Measurements from ENCODE around the gene MEGF9. TPM values are rescaled to one million over a fixed set of nuclear protein-coding genes. Genes with fewer than 3 reads are reported as not detected.

The MEGF9 gene
- total RNA-seq, 4 donors from 2014 or later = 19.7 to 24.7 (median 21.5) TPM

- TF ChIP-seq EP300 (IDR thresholded peaks at IDR 0.05) = no peak
- TF ChIP-seq POLR2AphosphoS5 (IDR thresholded peaks at IDR 0.05) = no peak
- WGBS, 2 donors (ENCODE audit: low coverage in 1 of 2) = 62 to 100% methylated on average over 1 to 4 of the region's 5 CpGs
- no peak overlapping the region for H3K4me3 ChIP-seq
- H3K36me3 ChIP-seq = no peaks in the 10 kb centered on the region
- no peaks in the 10 kb centered on the region for H3K9me3 ChIP-seq
- H3K27ac ChIP-seq = no peak overlapping the region
- no peak for ATAC-seq
- no peaks in the 10 kb centered on the region for H3K27me3 ChIP-seq
- peaks cover 0 to 10% (median 4%) of the 10 kb centered on the region in 3 donors for H3K4me1 ChIP-seq
Measured at GRCh38 chr9:120733190-120733589, 18.9 kb upstream of the MEGF9 start.

DNA sequence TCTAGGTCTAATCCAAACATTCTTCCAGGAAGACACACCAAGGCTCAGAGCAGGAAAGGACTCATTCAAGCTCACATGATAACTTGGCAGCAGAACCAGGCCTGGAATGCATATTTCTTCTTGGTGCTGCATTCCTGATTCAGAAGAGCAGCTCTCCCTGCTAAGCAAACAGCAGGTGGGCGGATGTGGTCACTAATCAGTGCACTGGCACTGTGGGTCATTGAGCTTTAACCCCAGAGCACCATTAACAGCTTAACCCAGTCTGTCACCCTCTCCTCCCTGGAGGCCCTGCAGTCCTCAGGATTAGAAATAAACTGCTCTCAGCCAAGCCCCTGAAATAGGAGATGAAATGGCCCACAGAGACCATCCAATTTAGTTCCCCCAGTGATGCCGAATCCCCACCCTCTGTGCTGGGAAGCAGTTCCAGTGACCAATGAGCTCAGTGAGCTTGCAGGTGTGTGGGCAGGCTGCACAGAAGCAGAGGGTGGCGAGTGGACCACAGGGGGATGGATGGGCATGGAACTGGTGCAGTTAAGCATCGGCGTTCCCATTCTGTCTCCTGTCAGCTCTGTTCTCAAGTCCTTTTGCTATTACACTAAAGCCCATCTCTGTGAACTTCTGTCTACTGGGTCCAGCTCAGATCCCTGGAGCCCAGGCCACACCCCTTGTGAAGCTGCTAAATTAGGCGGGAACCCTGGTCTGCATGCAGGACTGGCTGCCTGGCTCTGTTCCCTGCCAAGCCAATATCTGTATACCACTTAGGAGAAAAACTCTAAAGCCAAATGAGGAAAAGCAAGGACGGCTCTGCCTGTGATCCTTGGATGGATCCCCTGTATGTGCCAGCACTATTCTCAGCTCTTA, 16.6 kb upstream of the MEGF9 start:
- Histone ChIP-seq H3K27ac (peak overlapping the region in 2 of 4 donors; percentile 5 to 39), H3K9me3 (no peaks in the 10 kb centered on the region), H3K4me1 (peaks cover 0 to 10% (median 4%) of the 10 kb centered on the region in 3 donors), H3K27me3 (no peaks in the 10 kb centered on the region), H3K36me3 (no peaks in the 10 kb centered on the region), H3K4me3 (no peak overlapping the region)
- peak; percentile 69 for ATAC-seq
- 68% methylated on average over 4 of the region's 7 CpGs; no CpG with 5 or more reads in 1 of the 2 donors for WGBS, 2 donors (ENCODE audit: low coverage in 1 of 2)
- no peak for TF ChIP-seq EP300 (IDR thresholded peaks at IDR 0.05)
- peak; percentile 11 for TF ChIP-seq POLR2AphosphoS5 (IDR thresholded peaks at IDR 0.05)

DNA sequence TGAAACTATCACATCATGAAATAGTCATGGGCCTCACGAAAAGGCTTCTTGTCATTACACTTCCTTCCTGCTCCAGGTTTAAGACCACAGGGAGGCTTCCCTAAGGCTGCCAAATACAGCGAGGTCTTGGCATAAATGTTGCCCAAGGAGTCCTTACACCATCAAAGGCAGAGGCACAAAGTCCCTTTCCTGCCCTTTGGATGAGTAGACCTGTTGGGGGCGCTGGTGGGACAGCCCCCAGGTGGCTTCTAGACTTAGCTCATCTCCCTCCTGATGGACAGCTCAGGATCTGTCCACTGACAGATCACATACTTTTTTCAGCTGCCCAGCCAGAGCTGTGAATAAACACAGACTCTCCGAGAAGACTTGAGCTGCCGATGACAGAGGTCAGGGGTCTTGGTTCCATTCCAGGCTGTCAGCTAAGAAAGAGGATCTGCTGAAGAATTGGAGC, 15.5 kb upstream of the MEGF9 start:
- Histone ChIP-seq H3K27me3 (no peaks in the 10 kb centered on the region), H3K9me3 (no peaks in the 10 kb centered on the region), H3K4me1 (peaks cover 0 to 10% (median 4%) of the 10 kb centered on the region in 3 donors), H3K4me3 (no peak overlapping the region), H3K36me3 (no peaks in the 10 kb centered on the region), H3K27ac (no peak overlapping the region)
- no peak for TF ChIP-seq POLR2AphosphoS5 (IDR thresholded peaks at IDR 0.05)
- no peak for TF ChIP-seq EP300 (IDR thresholded peaks at IDR 0.05)
- no peak for TF ChIP-seq CTCF (IDR thresholded peaks at IDR 0.05)
- no peak for TF ChIP-seq POLR2A (IDR thresholded peaks at IDR 0.05)
- WGBS, 2 donors (ENCODE audit: low coverage in 1 of 2) = 40 to 80% methylated on average over 1 to 3 of the region's 5 CpGs
- ATAC-seq = no peak

GRCh38 chr9:120726484-120726883, 12.2 kb upstream of the MEGF9 start:
- ATAC-seq = no peak
- peaks cover 0 to 10% (median 4%) of the 10 kb centered on the region in 3 donors for H3K4me1 ChIP-seq
- 81 to 90% methylated on average over 1 to 2 of the region's 2 CpGs for WGBS, 2 donors (ENCODE audit: low coverage in 1 of 2)
- no peaks in the 10 kb centered on the region for H3K27me3 ChIP-seq
- no peaks in the 10 kb centered on the region for H3K9me3 ChIP-seq
- H3K4me3 ChIP-seq = no peak overlapping the region
- no peaks in the 10 kb centered on the region for H3K36me3 ChIP-seq
- no peak overlapping the region for H3K27ac ChIP-seq
- no peak for TF ChIP-seq POLR2AphosphoS5 (IDR thresholded peaks at IDR 0.05)
- no peak for TF ChIP-seq EP300 (IDR thresholded peaks at IDR 0.05)
- no peak for TF ChIP-seq POLR2A (IDR thresholded peaks at IDR 0.05)

- H3K4me1 ChIP-seq = peaks cover 0 to 5% (median 4%) of the 10 kb centered on the region in 3 donors
- H3K27ac ChIP-seq = no peak overlapping the region
- H3K4me3 ChIP-seq = no peak overlapping the region
- H3K36me3 ChIP-seq = no peaks in the 10 kb centered on the region
- no peaks in the 10 kb centered on the region for H3K9me3 ChIP-seq
- no peak for ATAC-seq
- no peaks in the 10 kb centered on the region for H3K27me3 ChIP-seq
- no peak for TF ChIP-seq CTCF (IDR thresholded peaks at IDR 0.05)
- no peak for TF ChIP-seq POLR2AphosphoS5 (IDR thresholded peaks at IDR 0.05)
- no peak for TF ChIP-seq EP300 (IDR thresholded peaks at IDR 0.05)
- TF ChIP-seq POLR2A (IDR thresholded peaks at IDR 0.05) = no peak
- WGBS, 2 donors (ENCODE audit: low coverage in 1 of 2) = 50% methylated on average over 1 of the region's 1 CpG
Measured at GRCh38 chr9:120725907-120726306, 11.6 kb upstream of the MEGF9 start.

- H3K36me3 ChIP-seq = no peaks in the 10 kb centered on the region
- no peaks in the 10 kb centered on the region for H3K9me3 ChIP-seq
- no peak overlapping the region for H3K4me3 ChIP-seq
- ATAC-seq = no peak
- no peaks in the 10 kb centered on the region for H3K27me3 ChIP-seq
- WGBS, 2 donors (ENCODE audit: low coverage in 1 of 2) = no CpG with 5 or more reads among the region's 1 CpG
- no peaks in the 10 kb centered on the region for H3K4me1 ChIP-seq
- TF ChIP-seq CTCF (IDR thresholded peaks at IDR 0.05) (no peak), EP300 (IDR thresholded peaks at IDR 0.05) (no peak), POLR2AphosphoS5 (IDR thresholded peaks at IDR 0.05) (no peak), POLR2A (IDR thresholded peaks at IDR 0.05) (no peak)
- H3K27ac ChIP-seq = no peak overlapping the region
Measured at GRCh38 chr9:120724757-120725400, 10.6 kb upstream of the MEGF9 start.

Measured in gastroesophageal sphincter (tissue), 4 donors.